GM12878 (cell line): Measurements from ENCODE around the gene NPR1. TPM values are rescaled to one million over a fixed set of nuclear protein-coding genes. Genes with fewer than 3 reads are reported as not detected.

Experiments
- ATAC-seq: fragments of 200-7000 bp; cut with Tn5 transposase; 3 replicates; pipeline ENCODE4 v1.9.1; 2020; ENCODE audit warnings: mild to moderate bottlenecking, moderate library complexity
- BruUV-seq: library from RNA; stranded (reverse); fragments of 400-500 nt; replicated peaks from 2 replicates; lab custom pipeline; 2021; lab: Mats Ljungman, UMichigan
- CTCF ChIA-PET: fragments of 300-600 bp; sonication (Branson Sonifier 250); formaldehyde crosslinking; extraction: SDS; loops from one replicate; lab custom pipeline; 2021; ENCODE audit warnings: inconsistent platforms; lab: Yijun Ruan, JAX
- POLR2A ChIA-PET: fragments of 350-600 bp; formaldehyde crosslinking; extraction: SDS; loops from one replicate; lab custom pipeline; 2021; ENCODE audit warnings: inconsistent platforms; lab: Charles Lee
- RAD21 ChIA-PET: fragments of 300-600 bp; sonication (Branson Sonifier 250); formaldehyde crosslinking; loops from one replicate; lab custom pipeline; 2023; ENCODE audit warnings: antibody characterized with exemption; ENCODE audit not compliant: unreplicated experiment; lab: Charles Lee
- SMC1A ChIA-PET: fragments of 300-600 bp; sonication (Branson Sonifier 250); formaldehyde crosslinking; loops from one replicate; lab custom pipeline; 2023; ENCODE audit not compliant: unreplicated experiment, uncharacterized antibody; lab: Charles Lee
- DNase-seq: peaks from one replicate; pipeline ENCODE4 v3.0.0-alpha.2; 2011; ENCODE audit warnings: low read depth, low spot score
- FAIRE-seq: peaks from 3 replicates; lab custom pipeline; 2011; peaks lifted over from hg19 to GRCh38; lab: Jason Lieb, UNC
- H2AFZ ChIP-seq: 2 replicates; pipeline ENCODE4 v1.6.0; 2011; ENCODE audit warnings: low read depth, low read length, control low read depth; ENCODE audit not compliant: control insufficient read depth
- H3K27ac ChIP-seq: 2 replicates; pipeline ENCODE4 v1.5.1; 2011; ENCODE audit warnings: control low read depth; ENCODE audit not compliant: control insufficient read depth, insufficient read depth
- H3K27me3 ChIP-seq, 2 experiments: replicated peaks in 1 of 2; 2 replicates each; pipeline versions ENCODE4 v1.6.0 to v1.6.1; 2011; ENCODE audit warnings: low read length in 1 of 2; ENCODE audit not compliant: control insufficient read depth in 2 of 2, insufficient read depth in 2 of 2
- H3K36me3 ChIP-seq, 2 experiments: 2 replicates each; pipeline ENCODE4 v1.5.1; 2011; ENCODE audit warnings: low read length in 1 of 2; ENCODE audit not compliant: control insufficient read depth in 2 of 2, insufficient read depth in 2 of 2
- H3K4me1 ChIP-seq: 2 replicates; pipeline ENCODE4 v1.6.1; 2011; ENCODE audit warnings: mild to moderate bottlenecking, low read length, moderate library complexity, mixed read lengths; ENCODE audit not compliant: control insufficient read depth, insufficient read depth
- H3K4me2 ChIP-seq: 2 replicates; pipeline ENCODE4 v1.6.0; 2011; ENCODE audit warnings: control low read depth; ENCODE audit not compliant: control insufficient read depth, insufficient read depth
- H3K4me3 ChIP-seq: fragments of 200-600 bp; sonication (generic); 2 replicates; pipeline ENCODE4 v1.5.1; 2016
- H3K79me2 ChIP-seq: 2 replicates; pipeline ENCODE4 v1.6.0; 2011; ENCODE audit warnings: low read length; ENCODE audit not compliant: control insufficient read depth, insufficient read depth
- H3K9ac ChIP-seq: 2 replicates; pipeline ENCODE4 v1.8.0; 2011; ENCODE audit warnings: low read length, control low read depth, mixed read lengths; ENCODE audit not compliant: control insufficient read depth, insufficient read depth
- H3K9me3 ChIP-seq: replicated peaks from 3 replicates; pipeline ENCODE4 v1.5.1; 2011; ENCODE audit warnings: mild to moderate bottlenecking, low read length; ENCODE audit not compliant: control insufficient read depth, insufficient read depth
- H4K20me1 ChIP-seq: 2 replicates; pipeline ENCODE4 v1.6.0; 2011; ENCODE audit not compliant: control insufficient read depth, insufficient read depth
- ASH2L ChIP-seq: fragments of 300-600, 200-600 bp; sonication (generic); IDR thresholded peaks from 2 replicates; pipeline ENCODE4 v1.6.1; 2017; ENCODE audit warnings: low read depth, mild to moderate bottlenecking, borderline replicate concordance
- ATF7 ChIP-seq: fragments of 450-650 bp; IDR thresholded peaks from 2 replicates; pipeline ENCODE4 v1.6.1; 2016; ENCODE audit warnings: low read depth, mild to moderate bottlenecking
- CHD4 ChIP-seq: fragments of 200-600 bp; sonication (generic); IDR thresholded peaks from 2 replicates; pipeline ENCODE4 v1.6.1; 2016; ENCODE audit warnings: mild to moderate bottlenecking
- CREM ChIP-seq: IDR thresholded peaks from 2 replicates; pipeline ENCODE4 v1.6.1; 2014; ENCODE audit warnings: antibody characterized with exemption, low read depth
- E2F4 ChIP-seq: IDR thresholded peaks from 2 replicates; pipeline ENCODE4 v1.6.1; 2012; ENCODE audit warnings: low read depth, low read length, improper control_type of control experiment
- EED ChIP-seq: sonication (generic); IDR thresholded peaks from 2 replicates; pipeline ENCODE4 v1.6.1; 2016; ENCODE audit warnings: antibody characterized with exemption, low read depth
- EGR1 ChIP-seq, 2 experiments: IDR thresholded peaks; 1 replicate in 1 of 2; 2 replicates in 1 of 2; pipeline ENCODE4 v1.6.1; 2011 to 2012; ENCODE audit warnings: low read depth in 2 of 2, low read length in 2 of 2, borderline replicate concordance in 1 of 2, mild to moderate bottlenecking in 1 of 2, moderate library complexity in 1 of 2
- GATAD2B ChIP-seq: fragments of 450-650 bp; conservative IDR thresholded peaks from 2 replicates; pipeline ENCODE4 v1.6.1; 2017; ENCODE audit warnings: low read depth, mild to moderate bottlenecking, moderate library complexity
- LARP7 ChIP-seq: fragments of 450-650 bp; IDR thresholded peaks from 2 replicates; pipeline ENCODE4 v1.6.1; 2017; ENCODE audit warnings: mild to moderate bottlenecking
- MEF2A ChIP-seq: IDR thresholded peaks from 2 replicates; pipeline ENCODE4 v1.6.1; 2011; ENCODE audit warnings: low read depth, mild to moderate bottlenecking, low read length, moderate library complexity; ENCODE audit not compliant: insufficient read depth
- POLR2AphosphoS2 ChIP-seq: IDR thresholded peaks from 2 replicates; pipeline ENCODE4 v1.6.1; 2011; ENCODE audit warnings: low read depth, mild to moderate bottlenecking, low read length, improper control_type of control experiment, moderate library complexity
- RCOR1 ChIP-seq: conservative IDR thresholded peaks from 2 replicates; pipeline ENCODE4 v1.6.1; 2012; ENCODE audit warnings: low read depth, low read length, improper control_type of control experiment
- SMAD5 ChIP-seq: IDR thresholded peaks from 2 replicates; pipeline ENCODE4 v1.6.1; 2016; ENCODE audit warnings: antibody characterized with exemption, low read depth
- ZNF24 ChIP-seq: fragments of 450-650 bp; IDR thresholded peaks from 2 replicates; pipeline ENCODE4 v1.6.1; 2017; ENCODE audit warnings: antibody characterized with exemption, mild to moderate bottlenecking
- ZZZ3 ChIP-seq: IDR thresholded peaks from 2 replicates; pipeline ENCODE4 v1.6.1; 2011; ENCODE audit warnings: low read depth; ENCODE audit not compliant: control insufficient read depth, insufficient read length
- WGBS: methylation state at CpG from one replicate; pipeline ENCODE4 v1.1.6; 2016; ENCODE audit warnings: low lambda C conversion rate; ENCODE audit not compliant: insufficient replicate concordance, insufficient coverage; ENCODE audit errors: missing lambda C conversion rate; 5-methylcytosine and 5-hydroxymethylcytosine counted together
- in situ Hi-C: fragments of 300-500 bp; cut with MboI; formaldehyde crosslinking; loops from 9 replicates; pipeline ENCODE4 v1.14.3; 2018; ENCODE audit warnings: mixed read lengths
- intact Hi-C: fragments of 100-400 bp; cut with micrococcal nuclease; formaldehyde crosslinking; loops from one replicate; pipeline ENCODE4 v1.14.2; 2022; ENCODE audit not compliant: unreplicated experiment
- polyA plus RNA-seq, 11 experiments: library from polyadenylated mRNA; depleted of rRNA in 4 of 11; unstranded in 6 of 11; stranded (reverse) in 5 of 11; fragments of >200 nt; fragmentation: Nextera tagmentation in 4 of 11; fragmentation: Illumina TruSeq in 1 of 11; extraction: Ambion mirVana in 4 of 11; extraction: Trizol in 1 of 11; gene quantifications; 1 replicate in 1 of 11; 2 replicates in 10 of 11; pipeline versions ENCODE4 v1.2.1 to v1.2.3, GENCODE V29; 2011 to 2016; ENCODE audit warnings: inconsistent platforms in 2 of 11, missing spikeins in 2 of 11, low read depth in 1 of 11
- total RNA-seq, 4 experiments: library from RNA; depleted of rRNA in 3 of 4; stranded (reverse); fragments of >200 nt in 3 of 4; fragmentation: Illumina TruSeq in 1 of 4; extraction: Trizol in 1 of 4; gene quantifications; 2 replicates each; pipeline versions ENCODE4 v1.2.1 to v1.2.3, GENCODE V29; 2013 to 2021
- TF ChIP-seq, protein P1 (sequence below): IDR thresholded peaks from 2 replicates; pipeline ENCODE4 v1.6.1; 2011; ENCODE audit warnings: low read depth, mild to moderate bottlenecking, low read length, moderate library complexity, borderline replicate concordance; ENCODE audit errors: extremely low read depth
- TF ChIP-seq, protein P2 (sequence below): fragments of 450-650 bp; IDR thresholded peaks from 2 replicates; pipeline ENCODE4 v1.6.1; 2016; ENCODE audit warnings: mild to moderate bottlenecking

Gene NPR1
- total and polyA plus RNA-seq, 10 of the 15 experiments (the other 5 are each of a cell fraction or from before 2014, with no cell fraction given) = 0.09 to 2.1 (median 0.28) TPM; not detected in 1

DNA sequence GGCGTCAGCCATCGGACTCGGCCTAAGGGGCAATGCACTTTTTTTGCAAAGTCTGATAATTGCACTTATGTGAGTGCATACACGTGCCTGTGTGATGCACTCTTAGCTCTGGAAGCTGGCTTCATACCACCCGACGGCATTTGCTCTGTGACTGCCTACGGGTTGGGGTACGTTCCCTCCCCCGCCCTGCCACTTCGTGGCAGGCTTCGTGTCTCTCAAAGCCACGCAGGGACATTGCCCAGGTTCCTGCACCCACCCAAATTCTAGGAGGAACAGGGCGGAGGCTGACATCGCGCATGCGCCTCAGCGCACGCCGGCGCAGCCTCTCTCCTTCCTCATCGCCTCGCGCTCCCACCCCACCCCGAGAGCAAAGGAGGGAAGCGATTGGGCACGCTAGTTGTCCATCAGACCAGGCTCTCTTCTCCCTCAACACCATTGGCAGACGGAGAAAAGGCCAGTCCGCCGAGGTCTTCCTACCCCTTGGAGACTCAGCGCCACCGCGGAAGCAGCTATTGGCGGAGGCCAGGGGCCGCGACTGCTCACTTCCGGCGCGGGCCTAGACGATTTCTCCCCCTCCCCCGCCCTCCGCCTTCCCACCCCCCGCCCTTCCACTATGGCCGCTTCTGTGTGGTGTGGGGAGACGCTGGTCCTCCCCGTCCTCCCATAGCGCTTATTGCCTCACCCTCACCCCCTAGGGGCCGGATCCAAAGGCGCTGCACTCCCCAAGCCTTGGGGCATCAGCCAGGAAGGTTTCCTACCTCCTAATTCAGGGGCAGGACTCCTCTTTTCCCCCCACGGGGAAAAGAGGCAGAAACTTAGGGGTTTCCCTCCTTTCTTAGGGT is 49.2 kb downstream of the NPR1 start, which contains the start of gene INTS3 (continued):
- TF ChIP-seq GATAD2B (0 out of 2 replicates have a peak, but pooled peaks have one; percentile 42), RCOR1 (0 out of 2 replicates have a peak, but pooled peaks have one; percentile 30), ATF7 (no peak), ZNF24 (no peak)
- TF ChIP-seq, protein P1, sequence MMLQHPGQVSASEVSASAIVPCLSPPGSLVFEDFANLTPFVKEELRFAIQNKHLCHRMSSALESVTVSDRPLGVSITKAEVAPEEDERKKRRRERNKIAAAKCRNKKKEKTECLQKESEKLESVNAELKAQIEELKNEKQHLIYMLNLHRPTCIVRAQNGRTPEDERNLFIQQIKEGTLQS = no peak
- TF ChIP-seq, all 136 proteins: peak for 47

GRCh38 chr1:153728305-153729066 is 50.0 kb downstream of the NPR1 start:
- ChIA-PET SMC1A (interaction anchor here (0.6 to 10.3 kb wide), 4 partner anchors 10 to 22 kb away, joined by 3 to 144 read pairs (median 6); no protein-coding TSS in a partner anchor), POLR2A (interaction anchor here (0.5 to 8.7 kb wide), 9 partner anchors 8 to 688 kb away, joined by 3 to 184 read pairs (median 4); partner anchors contain the start of genes CHTOP and SLC39A1), RAD21 (interaction anchor here (0.8 to 8.5 kb wide), 9 partner anchors 8 to 94 kb away, joined by 3 to 139 read pairs (median 4); partner anchors contain the start of genes CHTOP and SLC27A3), CTCF (interaction anchor here (1.0 to 7.0 kb wide), 5 partner anchors 14 to 101 kb away, joined by 3 to 63 read pairs (median 4); partner anchors contain the start of gene S100A13)
- H3K9me3 ChIP-seq = no peaks in the 10 kb centered on the region
- peak overlapping the region; percentile 100 for H3K9ac ChIP-seq
- no peaks in the 10 kb centered on the region for H3K27me3 ChIP-seq
- intact Hi-C loops = loop anchor here (2.0 kb wide), 2 partner anchors 20 to 194 kb away; partner anchors contain the start of gene GATAD2B
- peak overlapping the region; percentile 95 for H3K4me2 ChIP-seq
- H3K79me2 ChIP-seq = peaks cover 34% of the 10 kb centered on the region
- FAIRE-seq (no peak), ATAC-seq (peak; percentile 7), DNase-seq (no peak)
- no peaks in the 10 kb centered on the region for H3K36me3 ChIP-seq
- BruUV-seq = TSS peak; percentile 85
- H4K20me1 ChIP-seq = no peaks in the 10 kb centered on the region
- H3K27ac ChIP-seq = peak overlapping the region; percentile 100
- H3K4me3 ChIP-seq = peak overlapping the region; percentile 100
- WGBS = 2% methylated on average over 15 of the region's 19 CpGs
- in situ Hi-C loops = no loop called here
- H2AFZ ChIP-seq = peak overlapping the region; percentile 81
- peaks cover 14% of the 10 kb centered on the region for H3K4me1 ChIP-seq
- TF ChIP-seq LARP7 (peak; percentile 81), EGR1 (IDR thresholded peaks at IDR 0.05; ENCODE audit: borderline replicate concordance in 1 of 2, low read depth in 2 of 2, low read length in 2 of 2) (peak in 1 of 2 experiments; percentile 10; a peak in 1 of 3 replicates), CREM (no peak), ASH2L (no peak), CHD4 (no peak), ZZZ3 (no peak), E2F4 (no peak), EED (no peak), MEF2A (no peak), SMAD5 (peak; percentile 4; the same call in 1 of the 2 replicates), POLR2AphosphoS2 (peak; percentile 12; the same call in 1 of the 2 replicates)
- TF ChIP-seq, protein P2, sequence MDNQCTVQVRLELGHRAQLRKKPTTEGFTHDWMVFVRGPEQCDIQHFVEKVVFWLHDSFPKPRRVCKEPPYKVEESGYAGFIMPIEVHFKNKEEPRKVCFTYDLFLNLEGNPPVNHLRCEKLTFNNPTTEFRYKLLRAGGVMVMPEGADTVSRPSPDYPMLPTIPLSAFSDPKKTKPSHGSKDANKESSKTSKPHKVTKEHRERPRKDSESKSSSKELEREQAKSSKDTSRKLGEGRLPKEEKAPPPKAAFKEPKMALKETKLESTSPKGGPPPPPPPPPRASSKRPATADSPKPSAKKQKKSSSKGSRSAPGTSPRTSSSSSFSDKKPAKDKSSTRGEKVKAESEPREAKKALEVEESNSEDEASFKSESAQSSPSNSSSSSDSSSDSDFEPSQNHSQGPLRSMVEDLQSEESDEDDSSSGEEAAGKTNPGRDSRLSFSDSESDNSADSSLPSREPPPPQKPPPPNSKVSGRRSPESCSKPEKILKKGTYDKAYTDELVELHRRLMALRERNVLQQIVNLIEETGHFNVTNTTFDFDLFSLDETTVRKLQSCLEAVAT = peak; percentile 80
